Left lung (tissue), 10 donors: Measurements from ENCODE around the gene HPSE2. TPM values are rescaled to one million over a fixed set of nuclear protein-coding genes. Genes with fewer than 3 reads are reported as not detected.

ENCODE experiments used
- ATAC-seq: fragments of 200-7000 bp; cut with Tn5 transposase; one replicate; pipeline ENCODE4 v1.9.1; 2020; ENCODE audit warnings: moderate library complexity
- DNase-seq, 4 donors: peaks; one replicate each; pipeline ENCODE4 v3.0.0-alpha.2; 2013 to 2020
- H3K27ac ChIP-seq, 2 donors: fragments of 200-600 bp; sonication (generic) in 1 of 2; one replicate each; pipeline versions ENCODE4 v1.5.0 to v1.8.0; 2020 to 2021
- H3K27me3 ChIP-seq, 2 donors: fragments of 200-600 bp; sonication (generic) in 1 of 2; one replicate each; pipeline versions ENCODE4 v1.5.0 to v1.8.0; 2020 to 2021
- H3K36me3 ChIP-seq, 2 donors: fragments of 200-600 bp; sonication (generic) in 1 of 2; one replicate each; pipeline versions ENCODE4 v1.5.0 to v1.8.0; 2020 to 2021
- H3K4me1 ChIP-seq, 2 donors: fragments of 200-600 bp; one replicate each; pipeline ENCODE4 v1.8.0; 2021
- H3K4me3 ChIP-seq, 2 donors: fragments of 200-600 bp; sonication (generic) in 1 of 2; one replicate each; pipeline versions ENCODE4 v1.5.0 to v1.8.0; 2020 to 2021; ENCODE audit warnings: mild to moderate bottlenecking in 1 of 2
- H3K9me3 ChIP-seq, 2 donors: fragments of 200-600 bp; sonication (generic) in 1 of 2; one replicate each; pipeline versions ENCODE4 v1.5.0 to v1.8.0; 2020 to 2021
- intact Hi-C, 2 donors: fragments of 100-400 bp; cut with DNase I; formaldehyde crosslinking; loops; one replicate each; pipeline versions ENCODE4 v1.11.2 to v1.14.2; 2022
- polyA plus RNA-seq, 6 donors: library from polyadenylated mRNA; unstranded; fragments of 120-200 nt; gene quantifications; one replicate each; pipeline ENCODE4 v1.2.1, GENCODE V29; 2013; ENCODE audit not compliant: insufficient read length in 6 of 6
- total RNA-seq, 2 donors: library from RNA; stranded (reverse); fragmentation: NEBNext Ultra II Directional; extraction: Animal tissue kit (Norgen Biotek cat#: 25700); gene quantifications; one replicate each; pipeline ENCODE4 v1.2.1, GENCODE V29; 2021
- TF ChIP-seq, protein P1 (sequence below), 2 donors: fragments of 200-600 bp; sonication (generic) in 1 of 2; IDR thresholded peaks; one replicate each; pipeline versions ENCODE4 v1.5.0 to v1.8.0; 2021; ENCODE audit warnings: antibody characterized with exemption in 2 of 2
- donor health status: DM: no; HTN: yes; CAD: no.
- donor health status: DM: no; HTN: no; CAD: no.

The HPSE2 gene
- total and polyA plus RNA-seq, 8 donors = 0.50 to 20.4 (median 12.1) TPM

DNA sequence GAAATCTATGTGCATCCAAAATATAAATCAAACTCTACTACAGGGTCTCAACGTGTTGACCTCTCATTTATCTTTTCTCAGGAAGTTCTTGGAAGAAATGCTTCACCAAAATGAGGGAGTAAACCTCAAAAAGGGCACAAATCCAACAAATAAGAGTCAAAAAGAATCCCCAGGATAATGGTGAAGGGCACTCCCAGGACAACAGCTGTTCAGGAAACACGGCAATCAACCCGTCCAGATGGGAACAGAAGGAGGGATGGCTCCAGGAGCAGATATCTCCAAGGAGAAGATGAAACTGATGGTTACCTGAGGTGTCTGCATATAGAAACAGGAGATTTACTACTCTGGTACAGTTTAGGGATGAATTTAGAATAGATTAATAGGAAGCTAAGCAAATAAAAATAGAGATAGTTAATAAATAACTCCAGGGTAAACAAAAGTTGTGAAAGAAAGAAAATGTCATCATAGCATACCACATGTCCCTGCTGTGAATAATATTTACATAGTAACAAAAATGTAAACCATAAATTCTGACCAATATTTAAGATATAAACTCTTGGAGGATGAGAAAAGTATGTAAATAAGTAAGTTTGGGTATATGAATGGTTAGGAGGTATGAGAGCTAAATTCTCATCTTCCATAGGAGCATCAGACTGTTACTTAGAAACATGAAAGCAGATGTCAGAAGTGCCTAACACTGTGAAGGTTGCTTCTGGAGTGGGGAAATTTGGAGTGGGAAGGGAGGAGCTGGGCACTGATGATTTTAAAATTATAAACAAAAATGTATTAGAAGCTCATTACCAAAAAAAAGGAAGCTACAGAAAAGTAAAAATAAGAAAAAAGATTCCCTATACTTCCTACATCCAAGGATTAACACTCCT is 551.4 kb downstream of the HPSE2 start:
- no peak overlapping the region for H3K4me3 ChIP-seq
- DNase-seq = no peak
- H3K27ac ChIP-seq = no peak overlapping the region
- no peaks in the 10 kb centered on the region for H3K4me1 ChIP-seq
- TF ChIP-seq, protein P1, sequence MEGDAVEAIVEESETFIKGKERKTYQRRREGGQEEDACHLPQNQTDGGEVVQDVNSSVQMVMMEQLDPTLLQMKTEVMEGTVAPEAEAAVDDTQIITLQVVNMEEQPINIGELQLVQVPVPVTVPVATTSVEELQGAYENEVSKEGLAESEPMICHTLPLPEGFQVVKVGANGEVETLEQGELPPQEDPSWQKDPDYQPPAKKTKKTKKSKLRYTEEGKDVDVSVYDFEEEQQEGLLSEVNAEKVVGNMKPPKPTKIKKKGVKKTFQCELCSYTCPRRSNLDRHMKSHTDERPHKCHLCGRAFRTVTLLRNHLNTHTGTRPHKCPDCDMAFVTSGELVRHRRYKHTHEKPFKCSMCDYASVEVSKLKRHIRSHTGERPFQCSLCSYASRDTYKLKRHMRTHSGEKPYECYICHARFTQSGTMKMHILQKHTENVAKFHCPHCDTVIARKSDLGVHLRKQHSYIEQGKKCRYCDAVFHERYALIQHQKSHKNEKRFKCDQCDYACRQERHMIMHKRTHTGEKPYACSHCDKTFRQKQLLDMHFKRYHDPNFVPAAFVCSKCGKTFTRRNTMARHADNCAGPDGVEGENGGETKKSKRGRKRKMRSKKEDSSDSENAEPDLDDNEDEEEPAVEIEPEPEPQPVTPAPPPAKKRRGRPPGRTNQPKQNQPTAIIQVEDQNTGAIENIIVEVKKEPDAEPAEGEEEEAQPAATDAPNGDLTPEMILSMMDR (IDR thresholded peaks at IDR 0.05) = no peak
- H3K27me3 ChIP-seq = no peaks in the 10 kb centered on the region
- ATAC-seq = no peak
- peaks cover 0 to 16% of the 10 kb centered on the region in 2 donors for H3K9me3 ChIP-seq
- H3K36me3 ChIP-seq = no peaks in the 10 kb centered on the region
- intact Hi-C loops = no loop called here

DNA sequence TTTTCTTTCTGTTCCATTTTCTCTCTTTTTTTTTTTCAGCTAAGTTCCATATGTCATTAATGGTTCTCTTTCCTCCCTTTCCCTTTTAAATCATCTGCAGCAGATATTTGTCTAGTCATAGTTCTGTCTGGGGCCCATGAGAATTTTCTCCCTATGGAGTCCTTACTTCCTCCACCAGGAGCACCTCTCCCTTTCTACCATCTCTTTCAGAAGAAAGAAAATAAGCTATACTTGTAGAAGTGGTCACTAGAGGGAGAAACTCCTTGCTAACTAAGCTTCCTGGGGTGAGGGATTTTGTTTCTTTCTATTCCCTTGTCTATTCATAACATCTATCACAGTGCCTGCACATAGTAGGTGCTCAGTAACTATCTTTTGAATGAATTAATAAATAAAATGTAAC is 558.8 kb downstream of the HPSE2 start:
- ATAC-seq (no peak), DNase-seq (no peak)
- no peak overlapping the region for H3K27ac ChIP-seq
- H3K4me3 ChIP-seq = no peak overlapping the region
- TF ChIP-seq, protein P1 (IDR thresholded peaks at IDR 0.05) = no peak
- no peaks in the 10 kb centered on the region for H3K9me3 ChIP-seq
- no peaks in the 10 kb centered on the region for H3K36me3 ChIP-seq
- H3K27me3 ChIP-seq = no peaks in the 10 kb centered on the region
- no peaks in the 10 kb centered on the region for H3K4me1 ChIP-seq
- intact Hi-C loops = no loop called here

DNA sequence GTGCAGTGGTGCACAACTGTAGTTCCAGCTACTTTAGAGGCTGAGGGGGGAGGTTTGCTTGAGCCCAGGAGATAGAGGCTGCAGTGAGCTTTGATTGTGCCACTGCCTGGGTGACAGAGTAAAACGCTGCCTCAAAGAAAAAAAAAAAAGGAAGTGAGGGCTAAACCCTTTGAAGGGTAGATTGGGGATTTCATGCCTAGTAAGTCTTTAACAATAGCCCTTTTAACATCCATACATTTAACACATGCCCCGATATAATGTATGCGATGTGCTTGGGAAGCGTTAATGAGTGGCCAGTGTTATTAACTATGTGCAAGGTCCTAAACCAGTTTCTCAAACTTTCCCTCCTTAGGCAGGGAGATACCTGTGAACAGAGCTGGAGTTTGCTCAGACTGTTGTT is 559.8 kb downstream of the HPSE2 start:
- no peak for ATAC-seq
- TF ChIP-seq, protein P1 (IDR thresholded peaks at IDR 0.05) = no peak

DNA sequence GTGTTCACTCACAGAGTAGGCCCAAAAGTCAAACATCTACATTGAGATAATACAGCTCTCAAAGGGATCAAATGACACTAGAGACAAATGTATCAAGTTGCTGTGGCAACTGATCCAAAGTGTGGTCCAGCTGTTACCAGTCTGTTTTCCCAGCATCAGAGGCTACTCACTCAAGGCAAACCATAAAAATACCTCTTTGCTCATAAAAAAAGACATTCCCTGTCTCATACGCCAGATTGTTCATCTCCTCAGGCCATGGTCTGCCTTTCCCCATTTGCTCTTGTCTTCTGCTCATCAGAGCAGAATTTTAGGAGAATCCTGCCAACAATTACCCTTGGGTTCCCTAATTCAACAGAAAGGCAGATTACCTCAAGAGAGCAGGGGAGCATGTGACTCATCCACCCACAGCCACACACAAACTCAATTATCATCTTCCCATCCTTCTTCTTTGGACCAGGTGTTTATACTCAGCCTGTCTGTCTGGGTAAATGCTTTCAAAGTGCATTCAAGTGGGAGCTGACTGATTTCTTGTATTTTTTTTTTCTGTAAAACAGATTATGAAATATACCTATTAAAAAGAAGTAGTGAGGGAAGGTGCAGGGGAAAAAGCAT is 562.4 kb downstream of the HPSE2 start:
- intact Hi-C loops = no loop called here
- Histone ChIP-seq H3K4me1 (no peaks in the 10 kb centered on the region), H3K27me3 (no peaks in the 10 kb centered on the region), H3K36me3 (no peaks in the 10 kb centered on the region), H3K4me3 (no peak overlapping the region), H3K9me3 (no peaks in the 10 kb centered on the region), H3K27ac (no peak overlapping the region)
- no peak for ATAC-seq
- TF ChIP-seq, protein P1 (IDR thresholded peaks at IDR 0.05) = no peak
- no peak for DNase-seq

More for the DNA sequence above, 559.8 kb downstream of the HPSE2 start:
- Histone ChIP-seq H3K9me3 (no peaks in the 10 kb centered on the region), H3K27me3 (no peaks in the 10 kb centered on the region), H3K4me1 (no peaks in the 10 kb centered on the region), H3K36me3 (no peaks in the 10 kb centered on the region), H3K4me3 (no peak overlapping the region), H3K27ac (no peak overlapping the region)
- DNase-seq = no peak
- intact Hi-C loops = no loop called here

DNA sequence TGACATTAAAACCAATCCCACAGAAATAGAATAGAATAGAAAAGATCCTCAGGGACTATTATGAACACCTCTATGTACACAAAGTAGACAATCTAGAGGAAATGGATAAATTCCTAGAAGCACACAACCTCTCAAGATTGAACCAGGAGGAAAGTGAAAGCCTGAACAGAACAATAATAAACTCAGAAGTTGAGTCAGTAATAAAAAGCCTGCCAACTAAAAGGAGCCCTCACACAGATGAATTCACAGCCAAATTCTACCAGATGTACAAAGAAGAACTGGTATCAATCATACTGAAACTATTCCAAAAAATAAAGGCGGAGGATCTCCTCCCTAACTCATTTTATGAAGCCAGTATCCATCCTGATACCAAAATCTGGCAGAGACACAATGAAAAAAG is 568.6 kb downstream of the HPSE2 start:
- Histone ChIP-seq H3K9me3 (peaks cover 0 to 18% of the 10 kb centered on the region in 2 donors), H3K4me3 (no peak overlapping the region), H3K27ac (no peak overlapping the region), H3K4me1 (no peaks in the 10 kb centered on the region), H3K27me3 (no peaks in the 10 kb centered on the region), H3K36me3 (no peaks in the 10 kb centered on the region)
- ATAC-seq = no peak
- intact Hi-C loops = no loop called here
- no peak for DNase-seq
- TF ChIP-seq, protein P1 (IDR thresholded peaks at IDR 0.05) = no peak
